Frontal cortex (tissue), 4 donors: ENCODE measurements around the gene TDP1. TPM values are rescaled to one million over a fixed set of nuclear protein-coding genes. Genes with fewer than 3 reads are reported as not detected.
"Not testable (repeated sequence)": the region's sequence is repeated elsewhere in the genome, so short reads cannot be mapped to it uniquely, and the experiment has no call there.

Source experiments
- DNase-seq, 2 donors: peaks; one replicate each; pipeline ENCODE4 v3.0.0; 2012; ENCODE audit warnings: low spot score in 2 of 2
- FAIRE-seq: peaks from 2 replicates; lab custom pipeline; 2012; peaks lifted over from hg19 to GRCh38; lab: Jason Lieb, UNC
- total RNA-seq: library from RNA; depleted of rRNA; stranded (reverse); fragments of >200 nt; gene quantifications from one replicate; pipeline ENCODE4 v1.2.3, GENCODE V29; 2014
- donor health status: control.
- donor health status: control.
- donor health status: control.

Gene TDP1
- total RNA-seq, 1 donor from 2014 or later: 37.1 TPM

DNA sequence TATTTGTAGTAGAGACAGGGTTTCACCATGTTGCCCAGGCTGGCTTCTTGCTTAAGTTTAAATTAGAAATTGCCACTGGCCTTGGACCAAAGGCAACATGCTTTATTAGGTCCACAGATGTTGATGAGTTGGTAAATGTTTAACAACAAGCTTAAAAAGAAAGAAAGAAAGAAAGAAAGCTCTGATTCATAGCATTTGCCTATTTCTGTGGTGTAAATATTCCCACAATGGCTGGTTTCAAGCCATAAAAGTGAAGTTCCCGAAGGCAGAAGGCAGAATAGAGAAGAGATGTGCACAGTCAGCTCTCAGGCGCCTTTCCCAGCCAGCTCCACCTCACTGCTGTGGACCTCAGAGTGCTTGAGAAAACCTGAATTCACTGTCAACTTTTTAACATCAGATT lies 132.4 kb downstream of the TDP1 start:
- no peak for FAIRE-seq
- DNase-seq: no peak

- FAIRE-seq, DNase-seq: not testable (repeated sequence)
Measured at GRCh38 chr14:90089486-90089885, 133.8 kb downstream of the TDP1 start.

- DNase-seq: no peak
- no peak for FAIRE-seq
Measured at GRCh38 chr14:90091393-90091792, 135.7 kb downstream of the TDP1 start.

DNA sequence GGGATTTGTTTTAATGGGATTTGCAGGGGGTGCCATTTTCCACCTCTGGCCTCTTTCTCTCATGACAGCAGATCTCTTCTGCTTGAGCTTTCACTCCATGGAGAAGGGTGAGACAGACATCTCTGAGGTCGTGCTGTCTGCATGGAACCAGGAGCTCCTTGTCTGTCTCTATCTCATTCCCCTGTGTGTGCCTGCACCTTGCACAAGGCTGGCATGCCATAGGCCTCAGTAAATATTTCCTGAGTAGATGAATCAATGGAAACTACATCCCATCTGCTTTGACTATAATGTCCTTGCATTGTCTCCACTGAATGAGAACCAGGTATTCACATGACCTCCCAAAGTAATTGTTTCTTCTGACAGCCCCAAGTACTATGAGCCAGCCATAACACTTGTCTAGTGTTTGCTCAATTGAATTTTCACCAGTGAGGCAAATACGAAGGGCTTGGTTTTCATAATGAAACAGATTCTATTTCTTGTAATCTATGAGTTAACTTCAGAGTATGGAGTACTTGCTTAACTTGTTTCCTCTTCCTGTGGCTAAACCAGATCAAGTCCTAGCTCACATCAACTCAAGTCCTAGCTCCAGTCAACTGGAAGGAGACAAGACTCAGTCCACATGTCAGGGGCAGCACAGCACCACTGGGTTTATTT lies 138.3 kb downstream of the TDP1 start:
- DNase-seq (no peak), FAIRE-seq (no peak)

Other genes with a start within 250 kb of the TDP1 start
- gene EFCAB11, start 1.2 kb upstream of the TDP1 start, total RNA-seq: 5.3 TPM
- 0.82 TPM for gene KCNK13, start 106.1 kb downstream of the TDP1 start, total RNA-seq